H1 (cell line): ENCODE results near the gene CELF4. TPM values are rescaled to one million over a fixed set of nuclear protein-coding genes. Genes with fewer than 3 reads are reported as not detected.

Source experiments
- EP300 ChIP-seq, 2 experiments: IDR thresholded peaks; 1 replicate in 1 of 2; 2 replicates in 1 of 2; pipeline ENCODE4 v1.6.1; 2011 to 2012; ENCODE audit warnings: low read depth in 2 of 2, low read length in 2 of 2, mild to moderate bottlenecking in 2 of 2, borderline replicate concordance in 1 of 2, inconsistent platforms in 1 of 2, moderate library complexity in 1 of 2
- JUND ChIP-seq: IDR thresholded peaks from 2 replicates; pipeline ENCODE4 v1.6.1; 2011; ENCODE audit warnings: mild to moderate bottlenecking, improper control_type of control experiment, low read length
- polyA plus RNA-seq, 7 experiments: library from polyadenylated mRNA; depleted of rRNA in 3 of 7; stranded (reverse) in 5 of 7; unstranded in 2 of 7; fragments of >200 nt in 5 of 7; fragments of 200-250 nt in 2 of 7; gene quantifications; 1 replicate in 5 of 7; 2 replicates in 1 of 7; 4 replicates in 1 of 7; pipeline versions ENCODE4 v1.2.1 to v1.2.3, GENCODE V29; 2011 to 2013; ENCODE audit warnings: missing spikeins in 2 of 7, mixed read lengths in 2 of 7
- total RNA-seq: library from RNA; stranded (reverse); fragmentation: NEBNext Ultra II Directional; extraction: Animal tissue kit (Norgen Biotek cat#: 25700); gene quantifications from 2 replicates; pipeline ENCODE4 v1.2.1, GENCODE V29; 2021

CELF4 gene
- total and polyA plus RNA-seq, 2 of the 8 experiments (the other 6 are each of a cell fraction or from before 2014, with no cell fraction given): 1.6 to 3.4 TPM

GRCh38 chr18:37476182-37476581, 89.4 kb downstream of the CELF4 start (continued):
- TF ChIP-seq JUND: no peak
- TF ChIP-seq EP300 (IDR thresholded peaks at IDR 0.05; ENCODE audit: borderline replicate concordance in 1 of 2, low read depth in 2 of 2, low read length in 2 of 2): no peak
